Measurements from ENCODE around the gene HHIP. TPM values are rescaled to one million over a fixed set of nuclear protein-coding genes. Genes with fewer than 3 reads are reported as not detected.

HHIP gene
- total RNA-seq, 2 donors from 2014 or later, result 0.82 to 7.2 TPM

DNA sequence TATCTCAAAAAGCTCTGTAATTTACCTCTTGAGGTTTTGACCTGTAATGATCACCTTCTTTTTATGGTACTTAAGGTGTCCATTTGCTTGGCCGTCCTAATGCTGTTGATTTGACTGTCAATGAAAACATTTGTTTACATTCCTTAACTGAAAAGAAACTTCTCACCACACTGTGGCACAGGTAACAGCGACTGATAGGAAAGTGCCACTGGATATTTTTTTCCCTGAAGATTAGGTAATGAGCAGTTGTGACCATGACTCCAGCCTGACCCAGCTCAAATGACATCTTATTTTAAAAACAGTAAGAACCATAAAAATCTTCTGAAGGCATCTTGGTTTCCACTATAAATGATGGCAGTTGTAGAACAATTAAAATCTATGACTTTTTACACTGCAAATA lies 87.6 kb downstream of the HHIP start:
- Histone ChIP-seq H3K4me3 (no peak overlapping the region), H3K27ac (no peak overlapping the region), H3K36me3 (no peaks in the 10 kb centered on the region), H3K4me1 (replicated peaks) (no peaks in the 10 kb centered on the region), H3K9me3 (no peaks in the 10 kb centered on the region), H3K27me3 (replicated peaks; ENCODE audit: insufficient read depth) (no peaks in the 10 kb centered on the region)
- WGBS, result 78% methylated on average over 2 of the region's 2 CpGs
- intact Hi-C loops (cut with DNase I), result no loop called here
- no peak for DNase-seq (ENCODE audit: low spot score)
- TF ChIP-seq, protein P1, sequence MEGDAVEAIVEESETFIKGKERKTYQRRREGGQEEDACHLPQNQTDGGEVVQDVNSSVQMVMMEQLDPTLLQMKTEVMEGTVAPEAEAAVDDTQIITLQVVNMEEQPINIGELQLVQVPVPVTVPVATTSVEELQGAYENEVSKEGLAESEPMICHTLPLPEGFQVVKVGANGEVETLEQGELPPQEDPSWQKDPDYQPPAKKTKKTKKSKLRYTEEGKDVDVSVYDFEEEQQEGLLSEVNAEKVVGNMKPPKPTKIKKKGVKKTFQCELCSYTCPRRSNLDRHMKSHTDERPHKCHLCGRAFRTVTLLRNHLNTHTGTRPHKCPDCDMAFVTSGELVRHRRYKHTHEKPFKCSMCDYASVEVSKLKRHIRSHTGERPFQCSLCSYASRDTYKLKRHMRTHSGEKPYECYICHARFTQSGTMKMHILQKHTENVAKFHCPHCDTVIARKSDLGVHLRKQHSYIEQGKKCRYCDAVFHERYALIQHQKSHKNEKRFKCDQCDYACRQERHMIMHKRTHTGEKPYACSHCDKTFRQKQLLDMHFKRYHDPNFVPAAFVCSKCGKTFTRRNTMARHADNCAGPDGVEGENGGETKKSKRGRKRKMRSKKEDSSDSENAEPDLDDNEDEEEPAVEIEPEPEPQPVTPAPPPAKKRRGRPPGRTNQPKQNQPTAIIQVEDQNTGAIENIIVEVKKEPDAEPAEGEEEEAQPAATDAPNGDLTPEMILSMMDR (IDR thresholded peaks at IDR 0.05), result no peak
- TF ChIP-seq POLR2AphosphoS5 (IDR thresholded peaks at IDR 0.05), result no peak

DNA sequence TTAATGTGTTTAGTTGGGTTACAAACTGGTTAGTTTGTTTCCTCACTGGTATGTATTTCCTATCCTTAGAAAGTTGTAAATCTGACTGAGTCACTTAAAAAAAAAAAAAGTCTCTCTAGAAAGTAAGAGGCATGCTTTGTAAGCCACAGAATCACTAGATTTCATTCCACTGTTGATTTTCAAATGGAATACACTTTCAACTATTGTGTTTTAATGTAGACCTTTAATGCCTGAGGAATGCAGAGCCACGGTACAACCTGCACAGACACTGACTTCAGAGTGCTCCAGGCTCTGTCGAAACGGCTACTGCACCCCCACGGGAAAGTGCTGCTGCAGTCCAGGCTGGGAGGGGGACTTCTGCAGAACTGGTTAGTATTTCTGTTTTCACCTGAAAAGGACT lies 88.6 kb downstream of the HHIP start:
- Histone ChIP-seq H3K9me3 (no peaks in the 10 kb centered on the region), H3K27me3 (replicated peaks; ENCODE audit: insufficient read depth) (no peaks in the 10 kb centered on the region), H3K36me3 (no peaks in the 10 kb centered on the region), H3K4me1 (replicated peaks) (no peaks in the 10 kb centered on the region), H3K27ac (no peak overlapping the region), H3K4me3 (no peak overlapping the region)
- WGBS, result 30% methylated on average over 4 of the region's 4 CpGs
- no peak for TF ChIP-seq POLR2AphosphoS5 (IDR thresholded peaks at IDR 0.05)
- TF ChIP-seq, protein P1 (IDR thresholded peaks at IDR 0.05), result no peak
- no peak for TF ChIP-seq POLR2A (IDR thresholded peaks at IDR 0.05)
- intact Hi-C loops (cut with DNase I), result no loop called here
- DNase-seq (ENCODE audit: low spot score), result no peak

DNA sequence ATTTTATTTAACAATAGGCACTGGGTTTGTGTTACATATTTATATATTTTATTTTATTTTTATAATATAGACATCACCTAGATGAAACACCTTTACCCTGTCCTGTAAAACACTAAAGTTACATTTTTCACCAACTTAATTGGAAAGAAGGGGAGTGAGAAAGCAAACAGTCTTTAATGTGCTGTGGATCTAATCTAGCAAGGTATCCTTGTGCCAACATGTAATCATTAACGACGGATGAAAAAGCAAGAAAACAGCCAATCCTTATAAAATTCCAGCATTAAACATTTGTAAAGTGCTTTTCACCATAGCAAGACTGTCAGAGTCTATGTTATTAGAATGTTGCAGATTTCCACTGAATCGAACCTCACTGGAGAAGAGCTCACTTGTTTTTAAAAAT lies 92.7 kb downstream of the HHIP start:
- Histone ChIP-seq H3K27me3 (replicated peaks; ENCODE audit: insufficient read depth) (no peaks in the 10 kb centered on the region), H3K27ac (no peak overlapping the region), H3K36me3 (no peaks in the 10 kb centered on the region), H3K9me3 (no peaks in the 10 kb centered on the region), H3K4me3 (no peak overlapping the region), H3K4me1 (replicated peaks) (no peaks in the 10 kb centered on the region)
- no peak for DNase-seq (ENCODE audit: low spot score)
- intact Hi-C loops (cut with DNase I), result no loop called here
- TF ChIP-seq POLR2A (IDR thresholded peaks at IDR 0.05), result no peak
- TF ChIP-seq, protein P1 (IDR thresholded peaks at IDR 0.05), result no peak
- TF ChIP-seq POLR2AphosphoS5 (IDR thresholded peaks at IDR 0.05), result no peak
- 18% methylated on average over 3 of the region's 3 CpGs for WGBS

DNA sequence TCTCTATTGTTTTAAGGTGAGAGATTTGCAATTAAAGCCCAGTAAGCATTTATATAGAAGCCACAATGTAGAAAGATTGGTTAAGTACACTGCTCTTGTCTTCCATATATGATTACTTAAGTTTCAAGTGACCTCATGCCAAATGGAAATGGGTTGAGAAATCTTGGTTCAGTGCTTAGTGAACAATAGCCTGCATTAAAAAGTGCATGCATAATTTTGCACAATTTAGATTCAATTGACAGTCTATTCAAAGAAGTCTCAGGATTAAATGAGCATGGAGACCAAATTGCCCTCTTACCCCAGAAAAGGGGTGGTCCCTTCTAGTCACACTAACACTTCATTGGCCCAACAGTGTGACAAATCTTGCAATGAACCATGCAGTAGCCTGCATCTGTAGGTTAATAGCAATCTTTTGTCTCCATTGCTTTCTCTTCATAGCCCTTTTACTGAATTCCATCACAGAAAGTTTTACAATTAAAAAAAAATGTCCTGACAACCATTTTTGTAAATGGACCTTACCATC lies 93.6 kb downstream of the HHIP start:
- intact Hi-C loops (cut with DNase I), result no loop called here

DNA sequence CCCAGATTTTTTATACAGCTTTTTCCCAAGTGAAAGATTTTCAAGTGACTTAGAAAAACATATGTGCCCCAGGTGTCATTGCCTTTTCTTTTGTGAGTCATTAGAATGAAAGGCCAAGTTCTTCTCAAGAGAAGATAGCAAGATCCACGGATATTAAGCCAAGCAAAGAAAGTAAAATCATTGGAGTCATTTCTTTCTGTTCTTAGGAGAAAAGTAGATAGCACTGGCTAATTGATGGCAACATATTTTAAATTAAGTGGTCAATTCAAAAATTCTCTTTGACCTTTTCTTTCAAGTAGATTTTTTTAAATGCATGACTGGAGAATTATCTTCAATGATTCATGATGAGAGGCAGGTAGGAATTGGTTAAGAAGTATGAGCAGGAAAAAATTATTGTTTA lies 94.4 kb downstream of the HHIP start:
- 85% methylated on average over 1 of the region's 1 CpG for WGBS
- TF ChIP-seq, protein P1 (IDR thresholded peaks at IDR 0.05), result no peak
- TF ChIP-seq POLR2AphosphoS5 (IDR thresholded peaks at IDR 0.05), result no peak
- TF ChIP-seq POLR2A (IDR thresholded peaks at IDR 0.05), result no peak

More for the DNA sequence above, 93.6 kb downstream of the HHIP start:
- no peaks in the 10 kb centered on the region for H3K36me3 ChIP-seq
- H3K27me3 ChIP-seq (replicated peaks; ENCODE audit: insufficient read depth), result no peaks in the 10 kb centered on the region
- H3K4me3 ChIP-seq, result no peak overlapping the region
- H3K27ac ChIP-seq, result no peak overlapping the region
- H3K4me1 ChIP-seq (replicated peaks), result no peaks in the 10 kb centered on the region
- no peaks in the 10 kb centered on the region for H3K9me3 ChIP-seq
- DNase-seq (ENCODE audit: low spot score), result no peak
- TF ChIP-seq, protein P1 (IDR thresholded peaks at IDR 0.05), result no peak
- TF ChIP-seq POLR2A (IDR thresholded peaks at IDR 0.05), result no peak
- no peak for TF ChIP-seq POLR2AphosphoS5 (IDR thresholded peaks at IDR 0.05)

More for the DNA sequence above, 94.4 kb downstream of the HHIP start:
- Histone ChIP-seq H3K36me3 (no peaks in the 10 kb centered on the region), H3K4me3 (no peak overlapping the region), H3K27me3 (replicated peaks; ENCODE audit: insufficient read depth) (no peaks in the 10 kb centered on the region), H3K27ac (no peak overlapping the region), H3K9me3 (no peaks in the 10 kb centered on the region), H3K4me1 (replicated peaks) (no peaks in the 10 kb centered on the region)
- DNase-seq (ENCODE audit: low spot score), result no peak
- intact Hi-C loops (cut with DNase I), result no loop called here

All from prostate gland (tissue), 2 donors.